ENCODE data around the gene RTP3. TPM values are rescaled to one million over a fixed set of nuclear protein-coding genes. Genes with fewer than 3 reads are reported as not detected.

The RTP3 gene
- total and polyA plus RNA-seq, 4 donors, result 1.0 to 61.7 (median 26.6) TPM

- peak; percentile 16 for DNase-seq (ENCODE audit: low spot score)
- Histone ChIP-seq H3K9me3 (ENCODE audit: control insufficient read depth in 4 of 4, low read length in 3 of 4) (no peaks in the 10 kb centered on the region), H3K9ac (ENCODE audit: low read depth in 1 of 2, low read length in 2 of 2) (no peak overlapping the region), H3K4me3 (ENCODE audit: low read depth in 1 of 3, low read length in 3 of 3) (no peak overlapping the region), H3K27me3 (ENCODE audit: control insufficient read depth in 4 of 4, insufficient read depth in 4 of 4, low read length in 3 of 4) (peaks cover 0 to 9% (median 0%) of the 10 kb centered on the region in 4 donors), H3K36me3 (ENCODE audit: control insufficient read depth in 4 of 4, insufficient read depth in 3 of 4, low read depth in 1 of 4, low read length in 3 of 4) (no peaks in the 10 kb centered on the region), H3K27ac (ENCODE audit: low read depth in 1 of 2, low read length in 2 of 2) (no peak overlapping the region), H3K4me1 (ENCODE audit: control insufficient read depth in 4 of 4, insufficient read depth in 4 of 4, low read length in 3 of 4) (no peaks in the 10 kb centered on the region)
- WGBS, result 66% methylated on average over 3 of the region's 3 CpGs
- no peak for TF ChIP-seq HNF4G (IDR thresholded peaks at IDR 0.05)
- TF ChIP-seq RXRA (IDR thresholded peaks at IDR 0.05), result no peak
- no peak for TF ChIP-seq CTCF (IDR thresholded peaks at IDR 0.05; ENCODE audit: low read depth, low read length, missing input control)
- no peak for TF ChIP-seq ATF3 (IDR thresholded peaks at IDR 0.05)
- TF ChIP-seq FOXA2 (IDR thresholded peaks at IDR 0.05), result no peak
- TF ChIP-seq TAF1 (conservative IDR thresholded peaks at IDR 0.05), result no peak
- TF ChIP-seq MAX (IDR thresholded peaks at IDR 0.05), result no peak
- TF ChIP-seq REST (IDR thresholded peaks at IDR 0.05), result no peak
- no peak for TF ChIP-seq YY1 (IDR thresholded peaks at IDR 0.05)
- no peak for TF ChIP-seq ZBTB33 (IDR thresholded peaks at IDR 0.05)
- no peak for TF ChIP-seq HNF4A (conservative IDR thresholded peaks at IDR 0.05)
These were observed 35.3 kb upstream of the RTP3 start for GRCh38 chr3:46462511-46462910.

- WGBS, result 64% methylated on average over 6 of the region's 6 CpGs
- peak; percentile 28 for DNase-seq (ENCODE audit: low spot score)
These were observed 34.5 kb upstream of the RTP3 start for GRCh38 chr3:46463120-46463867.

More at GRCh38 chr3:46463120-46463867, 34.5 kb upstream of the RTP3 start:
- Histone ChIP-seq H3K4me1 (ENCODE audit: control insufficient read depth in 4 of 4, insufficient read depth in 4 of 4, low read length in 3 of 4) (no peaks in the 10 kb centered on the region), H3K36me3 (ENCODE audit: control insufficient read depth in 4 of 4, insufficient read depth in 3 of 4, low read depth in 1 of 4, low read length in 3 of 4) (no peaks in the 10 kb centered on the region), H3K4me3 (ENCODE audit: low read depth in 1 of 3, low read length in 3 of 3) (no peak overlapping the region), H3K27ac (ENCODE audit: low read depth in 1 of 2, low read length in 2 of 2) (no peak overlapping the region), H3K9ac (ENCODE audit: low read depth in 1 of 2, low read length in 2 of 2) (no peak overlapping the region), H3K27me3 (ENCODE audit: control insufficient read depth in 4 of 4, insufficient read depth in 4 of 4, low read length in 3 of 4) (peaks cover 0 to 9% (median 0%) of the 10 kb centered on the region in 4 donors), H3K9me3 (ENCODE audit: control insufficient read depth in 4 of 4, low read length in 3 of 4) (no peaks in the 10 kb centered on the region)
- TF ChIP-seq JUND (IDR thresholded peaks at IDR 0.05) (no peak), ATF3 (IDR thresholded peaks at IDR 0.05) (no peak), YY1 (IDR thresholded peaks at IDR 0.05) (no peak), HNF4A (conservative IDR thresholded peaks at IDR 0.05) (no peak), FOXA2 (IDR thresholded peaks at IDR 0.05) (no peak), NR2F2 (IDR thresholded peaks at IDR 0.05) (no peak), EGR1 (IDR thresholded peaks at IDR 0.05; ENCODE audit: low read depth in 2 of 2) (no peak), MAX (IDR thresholded peaks at IDR 0.05) (no peak), CTCF (IDR thresholded peaks at IDR 0.05; ENCODE audit: low read depth, low read length, missing input control) (no peak)

Data from liver (tissue), 9 donors.